NCI-H446 treated with DMSO at 0.1 percent for 48 hours (cell line): ENCODE data around the gene USH2A.

ENCODE experiments used
- DNase-seq: peaks from one replicate; lab custom pipeline; 2025; lab: John Stamatoyannopoulos, UW

USH2A gene

DNA sequence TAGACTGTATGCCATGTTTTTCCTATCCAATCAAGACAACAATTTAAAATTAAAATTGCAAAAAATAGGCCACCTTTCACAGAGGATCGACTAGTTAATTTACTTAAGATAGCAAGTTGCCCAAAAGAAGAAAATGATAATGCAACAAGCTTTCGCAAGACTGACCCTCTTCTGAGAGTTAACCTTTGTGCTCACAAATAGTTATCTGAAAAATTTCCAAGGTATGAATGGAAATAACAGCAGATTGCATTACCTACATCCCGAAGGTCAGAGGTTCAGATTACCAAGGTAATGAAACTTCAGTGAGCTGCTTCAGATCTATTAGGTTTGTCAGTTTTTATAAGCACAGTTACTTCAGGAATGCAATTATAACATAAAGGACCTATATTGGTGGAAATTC lies 558.2 kb downstream of the USH2A start:
- no peak for DNase-seq

DNA sequence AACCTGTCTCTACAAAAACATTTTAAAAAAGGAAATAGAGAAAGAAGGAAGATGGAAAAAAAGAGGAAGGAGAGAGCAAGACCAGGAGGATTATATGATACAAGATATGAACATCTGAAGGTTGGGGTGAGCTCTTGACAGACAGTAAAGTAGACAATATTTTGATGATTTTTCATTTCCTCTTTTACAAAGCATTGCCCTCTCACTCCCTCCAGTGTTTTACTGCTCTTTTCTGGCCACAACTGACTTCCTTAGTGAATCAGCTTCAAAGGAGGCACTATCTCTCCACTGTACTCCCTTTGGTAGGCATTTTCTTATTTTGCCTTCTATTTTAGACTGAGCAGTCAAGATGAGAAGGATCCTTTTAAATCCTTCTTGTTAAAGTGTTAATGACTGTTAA lies 559.5 kb downstream of the USH2A start:
- no peak for DNase-seq

DNA sequence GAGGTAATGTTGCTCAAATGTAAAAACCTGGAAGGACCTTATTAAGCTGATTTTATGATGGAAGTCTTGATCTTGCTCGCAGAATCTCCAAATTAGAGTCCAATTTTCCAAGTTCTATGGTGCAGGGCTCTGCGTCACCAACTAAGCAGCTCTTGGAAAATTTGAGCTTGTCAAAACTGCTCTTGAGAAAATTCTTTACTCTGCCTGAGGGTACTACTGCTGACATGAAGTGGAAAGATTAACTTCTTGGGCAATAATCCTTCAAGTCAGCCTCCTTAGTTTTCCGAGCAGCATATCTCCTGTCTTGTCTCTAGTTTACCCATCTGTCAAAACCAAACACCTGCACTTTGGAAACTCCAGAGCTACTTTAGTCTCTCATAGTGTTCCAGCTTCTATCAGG lies 562.4 kb downstream of the USH2A start:
- no peak for DNase-seq

DNA sequence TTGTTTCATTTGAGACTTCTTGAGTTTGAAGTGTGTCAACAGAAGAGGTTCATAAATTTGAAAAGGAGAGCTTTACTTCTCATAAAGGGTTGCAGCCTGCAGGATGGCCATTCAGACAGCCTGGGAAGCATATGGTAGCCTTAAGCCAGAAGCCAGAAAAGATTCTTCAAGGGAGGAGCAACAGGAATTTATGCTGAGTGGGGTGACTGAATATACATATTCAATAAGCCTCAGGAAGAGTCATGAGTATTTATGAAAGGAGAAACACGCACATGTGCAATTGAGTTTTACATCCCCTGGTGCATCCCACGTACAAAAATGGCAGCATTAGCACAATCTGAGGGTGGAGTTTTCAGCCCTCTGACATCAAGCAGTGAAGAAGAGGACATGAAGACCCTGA lies 565.9 kb downstream of the USH2A start:
- no peak for DNase-seq

DNA sequence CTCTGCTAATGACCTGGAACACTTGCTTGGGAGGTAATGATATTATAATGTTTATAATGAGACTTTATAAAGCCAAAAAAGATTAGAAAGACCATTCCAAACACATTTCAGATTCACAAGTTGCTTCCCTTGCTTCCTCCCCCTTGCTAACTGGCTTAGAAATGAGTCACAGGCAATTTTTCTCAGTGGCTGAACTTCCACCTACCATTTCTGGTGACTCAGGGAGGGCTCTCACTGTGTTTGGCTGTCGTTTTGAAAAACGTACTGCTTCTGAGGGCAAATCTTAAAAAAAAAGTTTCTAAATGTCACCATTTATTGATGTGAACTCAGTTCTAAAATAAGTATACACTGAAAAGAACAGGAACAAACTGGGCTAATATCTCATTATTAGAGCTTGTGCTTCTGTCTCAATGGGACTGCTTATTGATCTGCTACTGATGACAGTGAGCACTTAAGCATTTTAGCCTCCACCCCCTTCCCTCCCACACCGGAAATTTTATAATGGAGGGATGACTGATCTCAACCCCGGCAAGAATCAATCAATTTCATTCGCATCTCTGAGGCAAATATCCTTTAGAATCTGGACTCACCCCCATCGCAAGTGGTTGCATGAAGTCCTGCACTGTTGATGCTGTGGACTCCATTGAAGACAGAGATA lies 577.9 kb downstream of the USH2A start:
- no peak for DNase-seq

DNA sequence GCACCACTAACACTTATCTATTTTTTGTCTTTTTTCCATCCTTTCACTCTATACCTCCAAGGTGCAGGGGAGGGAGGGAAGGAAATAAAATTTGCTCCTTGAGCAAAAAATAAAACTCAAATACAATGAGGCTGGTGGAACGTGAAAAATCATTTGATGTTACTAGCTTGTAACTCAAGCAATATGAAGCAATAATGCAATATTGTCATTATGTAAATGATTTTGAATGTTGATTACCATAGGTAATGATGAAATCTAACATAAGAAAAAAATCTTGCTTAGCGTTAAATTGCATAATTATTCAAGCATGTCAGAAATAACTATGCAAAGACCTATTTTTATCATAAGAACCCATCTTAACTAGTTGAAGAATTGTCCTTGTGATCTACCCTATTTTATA lies 578.5 kb downstream of the USH2A start:
- DNase-seq, result no peak

DNA sequence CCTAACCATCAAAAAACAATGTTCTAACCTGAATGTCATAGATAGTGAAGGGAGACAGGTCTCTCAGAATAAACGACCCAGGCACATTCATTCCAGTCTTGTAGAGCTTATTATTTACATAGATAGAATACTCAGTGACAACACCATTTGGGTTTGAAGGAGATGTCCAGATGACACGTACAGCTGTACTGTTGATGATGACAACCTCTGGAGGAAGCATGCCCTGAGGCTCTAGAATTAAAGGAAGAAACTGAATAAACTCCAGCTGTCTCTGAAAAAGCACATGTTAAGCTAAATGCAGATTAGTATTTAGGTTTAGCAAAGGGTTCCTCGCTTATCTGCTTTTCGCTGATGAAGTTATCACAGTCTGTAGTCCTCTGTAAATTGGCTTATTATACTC lies 579.0 kb downstream of the USH2A start:
- no peak for DNase-seq

DNA sequence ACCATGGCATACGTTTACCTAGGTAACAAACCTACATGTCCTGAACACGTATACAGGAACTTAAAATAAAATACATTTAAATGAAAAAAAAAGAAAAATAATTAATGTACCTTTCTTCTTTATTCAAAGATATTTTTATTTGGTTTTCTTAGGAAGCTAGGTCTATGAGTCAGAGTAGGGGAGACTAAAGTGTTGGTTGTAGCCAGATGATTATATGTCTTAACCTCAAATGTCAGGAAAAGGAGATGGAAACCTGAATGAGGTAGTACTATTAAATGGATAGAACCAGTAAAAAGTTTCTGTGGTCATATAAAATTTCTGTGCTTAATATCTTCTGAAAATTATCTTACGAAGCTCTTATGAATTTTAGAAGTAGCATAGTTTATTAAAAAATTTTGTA lies 580.3 kb downstream of the USH2A start:
- no peak for DNase-seq

DNA sequence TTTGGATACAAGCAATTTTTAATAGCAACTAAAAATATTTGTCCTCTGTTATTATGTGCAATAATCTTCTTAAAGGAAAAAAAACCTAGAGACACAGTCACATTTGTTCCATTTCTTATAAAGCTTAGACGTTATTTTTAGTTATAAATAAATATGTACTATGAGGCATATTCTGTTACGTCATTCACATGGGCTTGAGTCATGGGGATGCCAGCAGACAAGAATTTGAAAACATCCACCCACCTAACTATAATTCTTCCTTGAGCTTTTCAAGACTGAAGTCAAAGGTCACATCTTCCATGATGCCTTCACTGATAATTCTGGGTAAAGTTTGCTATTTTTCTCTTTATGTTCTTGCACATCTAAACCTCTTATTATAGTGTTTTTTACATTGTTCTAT lies 587.3 kb downstream of the USH2A start:
- no peak for DNase-seq

DNA sequence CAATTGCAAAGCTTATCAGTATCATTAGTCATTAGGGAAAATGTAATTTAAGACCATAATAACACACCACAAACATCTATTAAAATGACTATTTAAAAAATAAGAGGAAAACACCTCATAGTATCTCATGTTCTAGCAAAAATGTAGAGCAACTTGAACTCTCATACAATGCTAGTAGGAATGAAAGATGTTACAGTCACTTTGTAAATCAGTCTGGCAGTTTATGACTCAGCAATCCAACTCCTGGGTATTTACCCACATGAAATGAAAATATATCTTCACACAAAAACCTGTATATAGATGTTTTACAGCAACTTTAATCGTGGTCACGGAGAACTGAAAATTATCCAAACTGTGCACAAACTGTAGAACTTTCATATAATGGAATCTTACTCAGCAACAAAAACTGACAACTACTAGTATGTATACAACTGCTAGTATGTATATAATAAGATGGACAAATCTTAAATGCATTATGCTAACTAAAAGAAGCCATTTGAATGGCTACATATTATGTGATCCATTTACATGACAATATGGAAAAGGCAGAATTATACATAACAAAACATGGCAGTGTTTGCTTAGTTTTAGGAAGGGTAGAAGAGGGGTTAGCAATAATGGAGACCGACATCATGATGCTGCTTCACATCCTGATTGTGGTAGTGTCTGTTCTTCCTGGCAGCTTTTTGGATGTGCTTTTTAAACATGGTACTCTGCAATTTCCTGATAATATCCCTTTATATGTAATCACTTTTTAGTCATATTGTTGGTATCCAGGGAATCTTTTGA lies 589.1 kb downstream of the USH2A start:
- DNase-seq, result no peak

DNA sequence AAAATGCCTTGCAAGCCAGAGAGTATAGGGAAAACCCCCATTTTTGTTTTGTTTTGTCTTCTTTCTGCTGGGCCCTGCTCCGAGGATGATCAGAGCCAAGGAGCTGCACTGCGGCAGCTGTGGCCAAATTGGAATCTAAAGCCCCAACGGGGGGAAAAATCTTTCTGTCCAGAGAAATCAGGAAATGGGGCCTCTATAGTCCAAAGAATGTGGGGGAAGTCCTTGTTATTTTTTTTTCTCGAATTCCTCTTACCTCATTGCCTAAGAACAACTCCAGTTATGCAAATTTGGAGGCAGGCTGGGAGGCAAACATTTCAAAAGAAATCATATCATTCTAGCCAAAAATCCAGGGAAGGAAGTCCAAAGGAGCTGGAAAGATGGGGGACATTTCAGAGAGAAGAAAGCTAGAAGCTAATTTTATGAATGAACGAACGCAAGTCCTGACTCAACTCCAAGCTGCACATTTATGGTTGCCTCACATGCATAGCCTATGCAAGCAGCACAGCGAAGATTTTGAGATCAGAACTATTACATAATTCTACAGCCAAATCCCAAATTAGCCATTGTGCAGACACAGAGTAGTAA lies 592.9 kb downstream of the USH2A start:
- no peak for DNase-seq

DNA sequence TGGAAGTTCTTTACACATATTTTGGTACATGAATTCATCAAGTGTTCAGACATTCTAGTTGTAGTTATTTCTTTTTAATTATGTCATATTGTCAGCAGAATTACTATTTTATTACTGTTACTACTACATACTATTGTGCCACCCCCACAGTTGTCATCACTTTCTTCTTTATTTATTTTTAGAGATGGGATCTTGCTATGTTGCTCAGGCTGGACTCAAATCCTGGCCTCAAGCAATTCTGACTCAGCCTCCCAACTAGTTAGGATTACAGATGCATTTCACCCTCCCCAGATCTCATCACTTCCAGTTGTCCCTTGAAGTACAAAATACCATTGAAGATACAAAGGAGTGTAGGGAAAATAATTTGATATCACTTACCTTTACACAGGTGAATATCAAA lies 598.2 kb downstream of the USH2A start:
- no peak for DNase-seq

DNA sequence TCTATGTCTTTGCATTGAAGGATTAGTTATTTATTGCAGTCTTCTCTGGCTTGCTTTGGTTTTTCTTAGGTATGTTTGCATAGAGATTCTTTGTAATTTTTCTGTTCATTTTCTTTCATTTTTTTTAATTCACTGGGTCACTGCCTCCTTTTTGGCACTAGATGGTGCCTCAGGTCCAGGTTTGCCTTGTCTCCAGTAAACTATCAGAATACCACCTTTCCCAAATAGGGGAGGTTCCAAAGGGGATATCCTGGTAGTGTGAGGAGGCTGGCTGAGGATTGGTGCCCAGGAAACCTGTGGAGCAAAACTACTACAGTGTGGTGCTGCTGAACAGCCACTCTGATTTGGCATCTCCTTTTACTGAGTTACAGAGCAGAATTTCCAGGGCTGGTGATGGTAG lies 599.0 kb downstream of the USH2A start:
- DNase-seq, result no peak

DNA sequence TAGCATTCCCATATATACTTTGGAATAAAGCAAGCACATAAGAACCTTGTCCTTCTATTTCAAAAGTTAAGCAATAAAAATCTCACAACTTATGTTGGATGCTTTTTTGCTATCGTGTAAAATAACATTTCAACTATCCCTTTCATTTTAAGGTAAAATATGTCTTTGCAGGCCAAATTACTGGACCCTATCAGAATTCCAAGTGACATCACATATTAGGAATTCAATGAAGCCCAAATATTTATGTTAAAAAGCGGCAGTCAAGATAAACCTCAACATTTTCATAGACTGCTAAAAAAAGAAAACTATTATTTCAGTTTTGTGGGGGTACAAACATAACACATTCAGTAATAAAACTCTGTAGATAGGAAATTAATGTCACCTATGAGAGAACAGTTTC lies 604.1 kb downstream of the USH2A start:
- no peak for DNase-seq

DNA sequence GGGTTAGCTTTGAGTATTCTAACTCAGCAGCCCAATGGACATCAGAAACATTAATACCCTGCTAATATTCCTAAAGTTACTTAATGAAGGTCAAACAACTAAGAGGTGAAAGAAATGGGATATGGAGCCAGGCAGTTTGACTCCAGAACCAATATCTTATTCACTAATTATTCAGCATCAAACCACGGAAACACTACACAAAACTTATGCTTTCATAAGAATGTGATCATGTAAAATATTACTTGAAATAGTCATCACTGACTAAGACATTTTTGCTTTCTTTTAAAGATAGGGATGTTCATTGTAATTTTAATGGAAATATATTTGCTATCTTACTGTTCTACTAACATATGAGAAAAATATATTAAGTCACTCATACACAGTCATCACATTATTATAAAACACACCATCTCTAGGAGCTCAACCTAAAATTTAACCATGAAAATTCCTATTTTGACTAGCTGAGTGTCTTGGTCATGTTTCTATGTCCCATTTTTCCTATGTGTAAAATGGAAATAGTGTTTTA lies 615.3 kb downstream of the USH2A start:
- DNase-seq, result no peak

DNA sequence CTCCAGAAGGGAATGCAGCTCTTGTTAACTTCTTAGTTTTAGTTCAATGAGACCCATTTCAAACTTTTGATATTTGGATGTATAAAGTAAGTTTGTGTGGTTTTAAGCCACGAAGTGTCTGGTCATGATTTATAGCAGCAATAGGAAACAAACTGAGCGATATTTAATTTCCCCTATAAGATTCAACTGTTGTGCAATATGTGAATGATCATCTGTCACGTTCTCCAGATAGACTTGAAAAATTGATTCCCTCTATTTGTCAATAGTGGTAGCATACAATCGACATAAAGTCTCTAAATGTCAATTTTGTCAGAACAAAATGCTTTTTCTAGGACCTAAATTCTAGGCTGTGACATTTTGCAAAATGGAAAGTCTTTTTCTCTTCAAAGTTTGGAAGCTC lies 616.0 kb downstream of the USH2A start:
- DNase-seq, result no peak

DNA sequence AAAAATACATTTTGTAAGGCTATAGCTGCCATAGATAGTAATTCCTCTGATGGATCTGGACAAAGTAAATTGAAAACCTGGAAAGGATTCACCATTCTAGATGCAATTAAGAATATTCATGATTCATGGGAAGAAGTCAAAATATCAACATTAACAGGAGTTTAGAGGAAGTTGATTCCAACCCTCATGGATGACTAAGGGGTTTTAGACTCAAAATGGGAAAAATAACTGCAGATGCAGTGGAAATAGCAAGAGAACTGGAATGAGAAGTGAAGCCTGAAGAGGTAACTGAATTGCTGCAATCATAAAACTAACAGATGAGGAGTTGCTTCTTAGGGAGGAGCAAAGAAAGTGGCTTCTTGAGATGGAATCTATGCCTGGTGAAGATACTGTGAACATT lies 625.4 kb downstream of the USH2A start:
- no peak for DNase-seq

DNA sequence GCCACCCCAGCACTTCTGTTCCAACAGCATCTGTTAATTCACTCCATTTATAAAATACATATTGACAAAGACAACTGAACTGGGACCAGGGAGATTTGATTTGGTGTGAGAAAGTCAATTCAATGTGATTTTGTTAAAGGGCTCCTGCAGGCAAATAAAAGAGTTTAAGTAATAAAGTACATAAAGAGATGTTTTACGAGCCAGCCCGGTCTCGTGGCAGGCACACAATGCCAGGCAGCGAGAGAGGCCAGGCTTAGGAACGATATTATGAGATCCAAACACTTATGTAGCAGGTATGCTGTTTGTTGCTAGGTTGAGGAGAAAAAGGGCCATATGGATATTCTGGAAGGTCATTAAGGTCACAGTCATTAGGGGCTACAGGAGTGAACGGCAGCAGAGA lies 629.1 kb downstream of the USH2A start:
- DNase-seq, result no peak

DNA sequence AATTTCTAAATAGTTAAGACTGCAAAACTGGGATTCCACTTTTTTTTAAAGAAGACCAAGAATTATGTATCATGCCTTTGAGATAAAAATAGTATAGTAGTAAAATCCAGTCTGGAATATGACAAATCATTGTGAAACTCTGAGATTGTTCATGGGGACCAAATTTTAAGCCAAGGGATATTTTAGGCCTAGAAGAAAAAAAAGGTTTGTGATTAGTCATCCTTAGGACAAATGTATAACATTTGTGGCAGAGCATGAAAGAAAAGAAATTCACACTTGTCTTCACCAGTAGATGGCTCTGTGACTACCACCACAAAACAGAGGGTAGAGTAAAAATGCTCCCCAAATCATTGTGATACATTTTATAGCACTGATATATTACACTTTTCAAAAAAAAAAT lies 630.1 kb downstream of the USH2A start:
- no peak for DNase-seq

DNA sequence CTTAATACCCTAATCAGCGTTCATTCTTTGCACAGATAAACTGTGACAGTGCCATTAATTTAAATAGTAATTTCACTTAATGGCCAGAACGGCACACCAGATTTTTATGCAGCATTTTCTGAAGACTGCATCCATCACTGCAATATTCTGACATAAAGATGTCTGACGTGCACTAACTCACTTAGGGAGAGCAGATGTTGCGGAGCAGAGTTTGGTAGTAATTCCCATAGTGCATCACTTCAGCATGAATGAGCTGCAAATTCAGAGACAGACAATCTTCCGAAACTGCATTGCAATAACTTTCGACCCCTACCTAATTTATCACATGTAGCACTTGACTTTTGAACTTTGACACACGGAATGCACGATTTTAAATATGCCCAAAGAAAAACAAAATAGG lies 630.8 kb downstream of the USH2A start:
- DNase-seq, result no peak

DNA sequence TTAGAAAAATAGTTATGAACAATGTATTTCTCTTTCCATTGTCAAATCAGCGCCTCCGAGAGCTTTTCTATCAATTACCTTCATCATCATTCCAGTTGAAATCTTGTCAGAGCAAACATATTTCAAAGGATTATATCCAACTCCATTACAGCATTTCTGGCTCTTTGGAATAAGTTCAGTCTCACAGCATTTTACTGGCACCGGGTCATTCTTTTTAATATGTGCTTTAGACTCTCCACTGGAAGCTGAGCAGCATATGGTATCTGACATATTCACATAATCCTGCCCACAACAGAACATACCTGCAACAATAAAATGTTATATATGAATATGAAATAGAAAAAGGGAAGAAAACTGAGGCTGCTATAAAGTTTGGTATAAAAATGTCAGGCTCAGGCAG lies 633.3 kb downstream of the USH2A start:
- DNase-seq, result no peak

DNA sequence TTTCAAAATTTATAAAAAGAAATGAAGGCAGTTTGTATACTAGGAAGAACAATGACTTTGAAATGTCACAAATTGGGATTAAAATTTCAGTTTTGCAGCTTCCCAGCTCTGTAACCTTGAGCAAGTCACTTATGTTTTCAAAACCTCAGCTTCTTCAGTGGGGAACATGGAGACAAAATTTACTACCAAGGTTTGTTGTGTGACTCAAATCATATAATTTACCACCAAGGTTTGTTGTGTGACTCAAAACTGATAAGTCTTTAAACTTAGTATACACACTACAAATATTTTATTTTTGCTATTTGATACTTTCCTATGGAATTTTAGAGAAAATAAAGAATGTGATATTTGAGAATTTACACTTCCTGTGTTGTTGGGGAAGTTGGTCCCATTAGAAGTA lies 636.3 kb downstream of the USH2A start:
- DNase-seq, result no peak

DNA sequence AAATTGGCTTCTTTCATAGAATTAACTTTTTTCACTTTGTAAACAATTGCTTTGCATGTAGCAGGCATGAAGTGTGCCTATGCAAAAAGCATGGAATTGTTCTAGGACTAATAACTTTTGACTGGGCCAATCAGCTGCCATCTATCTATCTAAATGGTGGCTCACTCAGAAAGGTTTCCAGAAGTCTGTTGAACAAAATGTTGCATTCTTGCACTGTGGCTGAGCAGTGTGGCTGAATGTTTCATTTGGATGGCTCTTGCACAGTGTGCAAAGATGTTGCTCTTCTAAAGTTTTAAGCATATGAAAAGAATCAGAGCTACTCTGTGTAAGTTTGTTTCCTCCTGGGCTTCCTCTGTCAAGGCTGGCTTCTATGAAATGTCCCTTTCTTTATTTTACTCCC lies 642.6 kb downstream of the USH2A start:
- no peak for DNase-seq
